Measurements from ENCODE around the gene COPS6.

COPS6 gene

DNA sequence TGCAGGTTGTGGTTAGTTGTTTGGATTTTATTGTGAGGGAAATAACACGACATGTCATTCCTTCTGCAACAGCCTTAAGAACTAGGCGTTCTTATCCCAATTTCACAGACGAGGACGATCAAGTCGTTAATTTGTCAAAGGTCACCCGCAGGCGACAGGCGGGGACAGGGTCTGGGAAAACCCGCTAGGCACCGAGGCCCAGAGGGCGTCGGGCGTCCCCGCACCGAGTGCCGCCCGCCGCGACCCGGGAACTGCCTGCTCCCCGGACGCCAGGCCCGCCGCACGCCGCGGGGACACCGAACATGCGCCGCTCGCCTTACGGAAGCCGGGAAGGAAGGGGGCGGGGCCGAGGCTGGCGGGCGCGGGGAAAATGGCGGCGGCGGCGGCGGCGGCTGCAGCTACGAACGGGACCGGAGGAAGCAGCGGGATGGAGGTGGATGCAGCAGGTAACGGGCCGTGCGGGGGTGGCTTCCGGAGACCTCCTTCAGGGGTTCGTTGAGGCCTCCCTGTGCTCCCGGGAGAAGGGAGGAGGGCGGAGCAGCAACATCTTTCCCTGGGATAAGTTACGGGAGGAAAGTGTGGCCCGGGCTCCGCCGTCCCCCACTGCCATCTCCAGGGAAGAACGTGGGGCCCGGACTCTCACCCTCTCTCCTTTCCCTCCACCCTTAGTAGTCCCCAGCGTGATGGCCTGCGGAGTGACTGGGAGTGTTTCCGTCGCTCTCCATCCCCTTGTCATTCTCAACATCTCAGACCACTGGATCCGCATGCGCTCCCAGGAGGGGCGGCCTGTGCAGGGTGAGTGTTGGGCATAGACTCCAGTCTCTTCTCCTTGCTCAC, at the start of gene COPS6:
Gene COPS6, plus strand, starts transcription at position 349 of the 837 bp plus-strand sequence. Its CDS starts 22 bp downstream, at position 371.
- peak; percentile 67 to 84 (median 73) for DNase-seq (ENCODE audit: low read depth in 3 of 3)

GRCh38 chr7:100040575-100040974, 48.2 kb upstream of the COPS6 start:
- no peak for DNase-seq (ENCODE audit: low read depth in 3 of 3)

DNA sequence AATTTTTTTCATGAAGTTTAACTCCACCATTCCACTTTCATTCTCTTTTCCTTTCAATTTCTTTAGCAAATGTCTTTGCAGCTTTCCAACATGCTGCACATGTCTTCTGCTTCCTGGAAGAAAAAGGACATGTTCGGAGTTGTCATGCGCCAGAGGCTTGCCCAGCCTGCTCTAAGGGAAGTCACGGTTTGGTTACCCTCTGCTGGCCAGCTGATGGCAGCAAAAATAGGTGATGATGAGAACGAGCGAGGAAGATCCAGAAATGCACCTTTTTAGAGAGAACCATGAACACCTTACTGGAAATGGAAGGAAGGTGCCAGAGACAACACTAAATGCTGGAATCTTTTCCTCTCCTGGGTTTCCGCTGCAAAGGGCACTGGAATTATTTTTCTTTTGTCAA, 44.1 kb upstream of the COPS6 start:
- no peak for DNase-seq (ENCODE audit: low read depth in 3 of 3)

- no peak for DNase-seq (ENCODE audit: low read depth in 3 of 3)
Observed at GRCh38 chr7:100048680-100049079, 40.1 kb upstream of the COPS6 start.

GRCh38 chr7:100049441-100050291, 39.1 kb upstream of the COPS6 start, which contains the start of gene ZSCAN21:
ZSCAN21 (plus strand) TSS chr7:100049774; CDS start chr7:100057007, 7,233 bp downstream.
- peak; percentile 73 to 74 (median 73) for DNase-seq (ENCODE audit: low read depth in 3 of 3)

GRCh38 chr7:100051611-100052010, 37.2 kb upstream of the COPS6 start:
- DNase-seq (ENCODE audit: low read depth in 3 of 3): no peak

DNA sequence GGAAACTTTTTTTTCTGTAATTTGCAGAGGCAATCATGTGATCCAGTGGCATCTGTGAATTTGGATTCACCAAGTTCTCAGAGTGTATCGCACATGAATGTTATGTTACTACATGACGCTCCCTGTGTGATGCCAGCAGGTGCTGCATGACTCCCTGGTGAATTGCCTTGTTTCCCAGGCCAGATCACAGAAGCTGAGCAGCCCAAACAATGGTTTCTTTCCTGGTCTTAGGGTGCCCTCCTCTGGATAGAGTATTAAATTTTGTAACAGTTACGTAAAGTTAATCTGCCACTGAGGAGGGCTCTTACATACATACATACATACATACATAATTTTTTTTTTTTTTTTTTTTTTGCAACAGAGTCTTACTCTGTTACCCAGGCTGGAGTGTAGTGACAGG, 35.6 kb upstream of the COPS6 start:
- no peak for DNase-seq (ENCODE audit: low read depth in 3 of 3)

DNA sequence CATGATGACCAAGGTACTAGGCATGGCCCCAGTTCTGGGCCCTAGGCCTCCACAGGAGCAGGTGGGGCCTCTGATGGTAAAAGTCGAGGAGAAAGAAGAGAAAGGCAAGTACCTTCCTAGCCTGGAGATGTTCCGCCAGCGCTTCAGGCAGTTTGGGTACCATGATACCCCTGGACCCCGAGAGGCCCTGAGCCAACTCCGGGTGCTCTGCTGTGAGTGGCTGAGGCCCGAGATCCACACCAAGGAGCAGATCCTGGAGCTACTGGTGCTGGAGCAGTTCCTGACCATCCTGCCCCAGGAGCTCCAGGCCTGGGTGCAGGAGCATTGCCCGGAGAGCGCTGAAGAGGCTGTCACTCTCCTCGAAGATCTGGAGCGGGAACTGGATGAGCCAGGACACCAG, 31.8 kb upstream of the COPS6 start:
- DNase-seq (ENCODE audit: low read depth in 3 of 3): no peak

DNA sequence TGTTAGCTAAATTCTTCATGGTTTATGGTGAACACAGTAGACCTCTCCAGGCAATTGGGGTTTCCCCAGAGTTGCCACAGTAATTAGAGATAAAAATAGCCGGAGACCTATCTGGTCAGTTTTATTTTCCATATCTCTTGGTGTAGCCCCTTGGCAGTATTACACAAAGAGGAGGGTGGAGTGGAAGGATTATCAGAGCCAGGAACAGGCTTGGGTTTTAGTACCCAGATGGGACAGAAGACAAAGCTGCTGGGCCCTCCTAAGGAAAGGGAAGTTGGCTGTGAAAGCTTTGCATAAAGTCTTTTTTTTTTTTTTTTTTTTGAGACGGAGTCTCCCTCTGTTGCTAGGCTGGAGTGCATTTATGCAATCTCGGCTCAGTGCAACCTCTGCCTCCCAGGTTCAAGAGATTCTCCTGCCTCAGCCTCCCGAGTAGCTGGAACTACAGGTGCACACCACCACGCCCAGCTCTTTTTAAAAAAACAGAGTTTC, 29.5 kb upstream of the COPS6 start:
- DNase-seq (ENCODE audit: low read depth in 3 of 3): no peak

DNA sequence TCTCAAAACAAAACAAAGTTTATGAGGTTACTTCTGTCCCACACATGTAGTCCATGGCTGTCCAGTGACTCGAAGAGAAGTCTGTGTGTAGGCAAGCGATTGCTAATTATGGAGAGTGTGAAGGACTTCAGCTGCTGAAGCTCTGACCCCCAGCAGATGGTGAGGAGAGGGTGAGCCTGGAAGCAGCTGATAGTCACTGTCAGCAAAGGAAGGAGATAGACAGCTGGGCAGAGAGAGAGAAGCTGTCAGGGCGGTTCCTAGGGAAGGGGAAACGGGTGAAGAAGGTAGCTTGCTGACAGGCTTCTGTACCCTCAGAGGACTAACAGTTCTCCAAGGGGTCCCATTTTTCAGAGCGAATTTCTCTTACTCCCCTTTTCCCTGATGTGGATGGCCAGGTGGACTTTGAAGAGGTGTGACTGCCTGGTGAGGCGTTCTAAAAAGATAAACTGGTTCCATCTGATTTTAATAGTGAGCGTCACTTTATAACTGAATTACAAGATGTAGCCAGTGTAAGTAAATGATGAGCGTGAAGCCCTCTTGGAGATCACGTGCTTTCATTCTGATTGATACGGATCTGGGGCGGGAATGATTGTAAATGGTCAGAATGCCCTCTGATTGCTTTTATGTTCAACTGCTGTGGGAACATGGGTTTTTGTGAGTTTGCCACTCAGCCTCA, 27.1 kb upstream of the COPS6 start:
- DNase-seq (ENCODE audit: low read depth in 3 of 3): no peak

DNA sequence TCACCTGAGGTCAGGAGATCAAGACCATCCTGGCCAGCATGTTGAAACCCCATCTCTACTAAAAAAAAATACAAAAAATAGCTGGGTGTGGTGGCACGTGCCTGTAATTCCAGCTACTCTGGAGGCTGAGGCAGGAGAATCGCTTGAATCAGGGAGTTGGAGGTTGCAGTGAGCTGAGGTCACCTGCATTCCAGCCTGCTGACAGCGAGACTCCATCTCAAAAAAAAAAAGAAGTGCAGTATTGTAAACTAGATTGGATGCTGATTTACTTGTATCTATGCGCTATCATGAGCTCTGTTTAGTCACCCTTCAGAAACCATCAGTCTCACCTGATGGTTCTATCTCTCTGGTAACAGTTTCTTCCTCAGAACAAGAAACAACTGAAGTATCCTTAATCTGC, 25.4 kb upstream of the COPS6 start:
- DNase-seq (ENCODE audit: low read depth in 3 of 3): no peak

GRCh38 chr7:100064162-100064561, 24.6 kb upstream of the COPS6 start:
- no peak for DNase-seq (ENCODE audit: low read depth in 3 of 3)

GRCh38 chr7:100065452-100066186, 23.1 kb upstream of the COPS6 start:
- no peak for DNase-seq (ENCODE audit: low read depth in 3 of 3)

DNA sequence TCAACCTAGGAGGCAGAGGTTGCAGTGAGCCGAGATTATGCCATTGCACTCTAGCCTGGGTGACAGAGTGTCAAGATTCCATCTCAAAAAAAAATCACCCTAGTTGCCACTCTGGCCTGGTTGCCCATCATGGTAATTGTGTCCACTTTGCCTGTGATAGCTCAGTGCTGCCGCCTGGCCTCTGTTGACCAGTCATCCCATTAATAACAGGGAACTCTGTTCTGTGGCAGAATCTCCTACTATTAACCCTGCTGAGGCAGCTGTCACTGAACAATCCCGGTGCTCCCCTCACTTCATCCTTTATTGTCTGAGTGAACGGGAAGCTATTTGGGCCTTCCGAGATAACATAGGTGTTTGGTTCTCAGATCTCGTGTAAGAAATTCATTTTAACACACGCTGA, 21.8 kb upstream of the COPS6 start:
- no peak for DNase-seq (ENCODE audit: low read depth in 3 of 3)

DNA sequence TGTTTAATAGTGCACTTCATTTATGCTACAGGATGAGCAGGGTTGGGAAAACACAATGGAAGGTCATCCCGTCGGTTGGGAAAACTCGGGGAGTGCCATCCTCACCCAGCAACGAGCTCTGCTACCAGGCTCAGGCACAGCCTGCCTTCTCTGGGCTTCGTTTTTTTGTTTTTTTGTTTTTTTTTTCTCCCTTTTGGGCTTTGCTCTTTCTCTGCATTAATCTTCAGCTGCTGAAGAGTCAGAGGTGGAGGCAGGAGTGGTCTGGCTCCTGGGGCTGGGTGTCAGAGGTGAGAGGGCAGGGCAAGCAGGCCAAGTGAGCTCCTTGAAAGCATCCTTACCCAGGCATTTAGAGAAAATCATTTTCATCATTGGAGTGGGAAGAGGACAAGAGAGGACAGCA, 18.8 kb upstream of the COPS6 start:
- DNase-seq (ENCODE audit: low read depth in 3 of 3): no peak

GRCh38 chr7:100071018-100071723, 17.6 kb upstream of the COPS6 start:
- no peak for DNase-seq (ENCODE audit: low read depth in 3 of 3)

DNA sequence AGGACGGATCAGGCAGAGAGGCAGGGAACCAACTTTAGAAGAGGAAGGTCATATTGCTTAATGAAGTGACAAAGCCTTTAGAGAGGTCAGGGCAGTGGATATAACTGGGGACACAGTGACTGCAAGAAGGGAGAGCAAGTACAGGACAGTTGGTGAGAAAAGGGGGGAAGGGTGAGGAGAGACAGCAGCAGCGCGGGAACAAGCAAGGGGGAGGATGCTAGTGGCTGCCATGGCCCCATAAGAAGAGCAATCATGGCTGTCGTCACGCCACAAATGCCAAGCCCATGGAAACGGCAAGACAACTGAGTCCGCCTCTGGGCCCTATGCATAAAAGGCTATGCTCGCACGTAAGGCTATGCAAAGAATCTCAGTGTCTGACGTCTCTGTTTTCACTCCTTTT, 16.3 kb upstream of the COPS6 start:
- no peak for DNase-seq (ENCODE audit: low read depth in 3 of 3)

GRCh38 chr7:100074841-100075240, 13.9 kb upstream of the COPS6 start:
- DNase-seq (ENCODE audit: low read depth in 3 of 3): no peak

GRCh38 chr7:100075418-100075817, 13.4 kb upstream of the COPS6 start:
- DNase-seq (ENCODE audit: low read depth in 3 of 3): no peak

DNA sequence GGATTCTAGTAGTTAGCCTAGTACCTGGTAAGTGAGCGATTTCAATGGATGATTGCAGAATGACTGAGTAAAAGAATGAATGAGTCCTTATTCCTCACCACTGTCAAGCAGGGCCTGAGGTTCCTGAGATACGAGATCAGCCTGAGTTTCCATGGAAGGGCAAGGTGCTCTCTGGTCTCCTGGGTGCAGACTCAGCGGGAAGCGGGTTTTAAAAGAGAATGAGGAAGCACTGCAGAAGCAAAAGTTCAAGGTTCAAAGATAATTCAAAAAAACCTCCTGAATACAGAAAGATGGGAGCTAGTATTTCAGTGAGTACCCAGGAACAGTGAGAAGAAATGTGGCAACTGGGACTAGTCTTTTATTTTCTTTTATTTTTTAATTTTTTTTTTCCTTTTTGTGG, 11.6 kb upstream of the COPS6 start:
- DNase-seq (ENCODE audit: low read depth in 3 of 3): no peak
